ENCODE data around the gene LCLAT1.

The LCLAT1 gene

DNA sequence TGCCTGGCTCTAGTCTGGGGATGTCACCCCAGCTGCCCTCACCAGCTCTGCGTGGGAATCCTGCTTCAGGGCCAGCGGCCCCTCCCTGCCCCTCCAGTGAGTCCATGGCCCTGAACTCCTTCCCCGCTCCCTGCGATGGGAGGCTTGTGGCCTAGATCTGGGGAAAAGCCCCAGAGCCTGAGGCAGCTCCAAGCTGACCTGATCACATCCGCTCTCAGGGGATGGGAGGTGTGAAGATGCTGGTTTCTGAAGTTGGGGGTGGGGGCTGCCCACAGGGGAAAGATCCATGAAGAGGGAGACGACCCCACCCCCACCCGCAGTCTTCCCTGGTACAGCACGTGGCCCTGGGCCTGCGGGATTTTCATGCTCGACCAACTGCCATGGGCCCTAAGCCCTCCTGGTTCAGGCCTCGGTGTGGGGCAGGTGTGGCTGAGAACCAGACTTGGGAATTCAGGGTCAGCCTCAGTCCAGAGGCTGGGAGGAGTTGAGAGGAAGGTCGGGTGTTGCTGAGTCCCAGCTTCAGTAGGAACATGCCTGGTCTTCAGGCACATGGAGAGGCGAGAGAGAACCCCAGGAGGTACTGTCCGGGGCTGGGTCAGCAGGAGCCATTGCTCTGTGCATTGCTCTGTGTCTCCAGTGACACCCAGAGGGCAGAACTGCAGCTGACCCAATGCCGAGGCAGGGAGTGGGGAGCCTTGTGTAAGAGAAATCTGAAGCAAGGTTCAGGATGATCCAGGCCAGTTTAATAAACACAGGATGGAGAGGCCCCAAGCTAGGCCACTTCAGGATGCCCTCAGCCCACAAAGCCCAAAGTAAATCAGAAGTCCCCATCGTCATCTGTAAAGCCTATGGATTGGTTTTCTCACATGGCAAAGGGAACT is 245.1 kb downstream of the LCLAT1 start:
- TF ChIP-seq SIN3A (IDR thresholded peaks at IDR 0.05; ENCODE audit: borderline replicate concordance, insufficient read depth, low read length): no peak

DNA sequence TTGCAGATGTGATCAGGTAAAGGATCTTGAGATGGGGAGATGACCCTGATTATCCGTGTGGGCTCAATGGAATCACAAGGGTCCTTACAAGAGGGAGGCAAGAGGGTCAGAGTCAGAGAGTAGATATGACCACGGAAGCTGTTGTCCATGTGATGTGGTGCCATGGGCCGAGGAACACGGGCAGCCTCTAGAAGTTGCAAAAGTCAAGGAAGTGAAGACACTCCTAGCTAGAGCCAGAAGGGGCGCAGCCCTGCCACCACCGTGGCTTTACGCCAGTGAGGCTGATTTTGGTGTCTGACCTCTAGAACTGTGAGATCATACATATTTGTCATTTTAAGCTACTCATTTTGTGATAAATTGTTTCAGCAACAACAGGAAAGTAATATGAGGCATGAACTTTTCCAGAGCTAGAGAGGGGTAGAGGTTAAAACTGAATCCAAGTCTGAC is 245.8 kb downstream of the LCLAT1 start:
- TF ChIP-seq FOXP2 (optimal IDR thresholded peaks at IDR 0.05; ENCODE audit: borderline replicate concordance, extremely low read depth, extremely low read length, insufficient read depth) (no peak), SIN3A (IDR thresholded peaks at IDR 0.05; ENCODE audit: borderline replicate concordance, insufficient read depth, low read length) (no peak), POLR2AphosphoS5 (IDR thresholded peaks at IDR 0.05; ENCODE audit: low read depth, low read length) (no peak), TAF1 (IDR thresholded peaks at IDR 0.05; ENCODE audit: borderline replicate concordance, insufficient read depth, low read length) (no peak), REST (IDR thresholded peaks at IDR 0.05; ENCODE audit: insufficient read depth in 1 of 2, low read depth in 2 of 2, low read length in 2 of 2) (no peak)
